Skeletal muscle cell (primary cell): ENCODE data around the gene PPCS.

Source experiments
- DNase-seq: peaks from one replicate; pipeline ENCODE4 v3.0.0-alpha.2; 2010; ENCODE audit warnings: low read depth
- H3K4me3 ChIP-seq: 2 replicates; pipeline ENCODE4 v1.5.1; 2011; ENCODE audit warnings: low read depth, mild to moderate bottlenecking, control low read depth, low read length, moderate library complexity

The PPCS gene

GRCh38 chr1:42506576-42506975, 50.2 kb downstream of the PPCS start:
- H3K4me3 ChIP-seq, result no peak overlapping the region
- no peak for DNase-seq
